H4 (cell line): ENCODE measurements around the gene MCTP1. TPM values are rescaled to one million over a fixed set of nuclear protein-coding genes. Genes with fewer than 3 reads are reported as not detected.

Experiments used
- DNase-seq: peaks from one replicate; pipeline ENCODE4 v3.0.0-alpha.2; 2015; ENCODE audit warnings: low spot score
- total RNA-seq: library from RNA; depleted of rRNA; stranded (reverse); fragments of >200 nt; shearing (Covaris generic); gene quantifications from 2 replicates; pipeline ENCODE4 v1.2.3, GENCODE V29; 2014

The MCTP1 gene
- total RNA-seq, 1 experiment from 2014 or later: 6.5 TPM

- DNase-seq: no peak
These were observed 170.0 kb downstream of the MCTP1 start for GRCh38 chr5:95114902-95115301.

- peak; percentile 7 for DNase-seq
These were observed 170.6 kb downstream of the MCTP1 start for GRCh38 chr5:95114305-95114704.

GRCh38 chr5:95113489-95113888 lies 171.4 kb downstream of the MCTP1 start:
- DNase-seq: peak; percentile 63

DNA sequence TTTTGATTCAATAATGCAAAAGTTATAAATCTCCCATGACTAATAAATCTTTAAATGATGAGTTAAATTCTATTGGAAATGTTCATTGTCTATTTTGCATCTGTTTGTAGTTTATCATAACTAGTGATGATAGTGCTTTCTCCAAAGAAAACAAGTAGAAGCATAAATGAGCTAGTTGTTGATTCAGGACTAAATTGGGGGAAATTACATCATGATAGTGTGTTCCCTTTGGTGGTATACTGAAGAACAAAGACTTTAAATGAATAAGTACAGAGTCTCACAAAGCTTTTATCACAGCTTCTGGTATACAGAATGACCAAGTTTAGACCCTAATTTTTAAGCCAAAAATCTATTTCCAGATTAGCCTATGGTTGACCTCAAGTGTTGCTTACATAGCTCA lies 173.8 kb downstream of the MCTP1 start:
- DNase-seq: no peak

- no peak for DNase-seq
These were observed 174.8 kb downstream of the MCTP1 start for GRCh38 chr5:95110118-95110517.

DNA sequence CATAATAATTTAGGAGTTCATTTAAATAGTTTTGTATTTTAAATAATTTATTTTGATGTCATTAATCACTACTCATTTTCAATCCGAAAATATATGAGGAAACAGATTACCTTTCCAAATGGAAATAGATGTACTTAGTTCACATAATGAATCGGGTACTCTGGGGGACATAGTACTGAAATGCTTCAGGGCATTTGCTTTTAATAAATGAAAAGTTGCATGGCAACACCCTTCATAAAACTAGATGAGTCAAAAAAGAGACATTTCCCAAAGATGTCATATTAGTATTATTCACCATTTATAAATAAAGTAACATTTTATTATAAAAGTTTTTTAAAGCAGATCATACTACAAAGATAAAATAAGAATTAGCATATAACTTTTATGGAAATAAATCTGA lies 177.8 kb downstream of the MCTP1 start:
- no peak for DNase-seq

DNA sequence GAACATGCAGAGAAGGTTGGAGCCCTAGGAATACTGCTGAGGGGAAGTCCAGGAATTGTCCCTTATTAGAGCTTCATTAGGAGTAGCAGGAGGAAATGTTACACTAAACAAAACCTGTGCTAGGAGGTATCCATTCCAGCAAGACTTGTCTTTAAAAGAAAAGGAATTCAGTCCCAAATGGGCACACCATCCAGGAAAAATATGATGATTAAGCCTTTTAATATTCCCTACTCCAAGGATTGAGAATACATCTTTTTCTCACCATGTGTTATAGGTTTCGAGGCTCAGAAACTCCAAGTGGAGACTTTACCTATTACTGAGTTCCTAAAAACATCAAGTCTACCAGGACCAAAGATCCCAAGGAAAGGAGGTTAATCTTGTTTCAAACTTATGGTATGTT lies 179.3 kb downstream of the MCTP1 start:
- DNase-seq: no peak

DNA sequence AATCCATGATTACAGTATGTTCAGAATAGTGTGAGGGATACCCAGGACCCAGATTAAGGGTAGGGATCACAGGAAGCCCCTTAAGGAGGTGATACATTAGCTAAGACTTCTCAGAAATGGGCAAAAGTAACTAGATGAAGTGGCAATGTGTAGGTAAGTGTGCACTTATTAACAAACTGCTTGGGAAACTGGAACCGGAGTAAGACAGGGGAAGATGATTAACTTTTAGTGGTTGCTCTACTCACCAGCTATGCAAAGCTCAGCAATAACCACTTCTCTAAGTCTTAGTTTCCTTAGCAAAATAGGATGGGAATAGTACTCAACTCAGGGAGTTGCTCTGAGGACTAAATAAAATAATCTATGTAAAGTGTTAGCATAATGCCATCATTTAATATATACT lies 182.2 kb downstream of the MCTP1 start:
- no peak for DNase-seq

DNA sequence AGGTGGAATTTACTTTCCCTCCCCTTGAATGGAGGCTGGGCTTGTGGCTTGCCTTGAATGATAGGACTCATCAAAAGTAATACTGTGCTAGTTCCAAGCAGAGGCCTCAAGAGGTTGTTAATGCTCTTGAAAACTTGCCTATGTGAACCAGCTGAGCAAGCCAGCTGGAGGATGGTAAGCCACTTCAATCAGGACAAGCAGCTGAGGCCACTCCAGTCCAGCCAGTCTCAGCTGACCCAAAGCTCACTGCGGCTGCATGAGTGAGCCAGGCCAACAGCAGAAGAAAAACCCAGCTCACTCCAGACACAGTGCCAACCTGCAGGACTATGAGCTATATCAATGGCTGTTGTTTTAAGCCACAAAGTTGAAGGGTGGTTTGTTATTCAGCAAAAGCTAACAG lies 182.8 kb downstream of the MCTP1 start:
- no peak for DNase-seq

GRCh38 chr5:95100551-95100950 lies 184.3 kb downstream of the MCTP1 start:
- no peak for DNase-seq

- no peak for DNase-seq
These were observed 186.9 kb downstream of the MCTP1 start for GRCh38 chr5:95098012-95098411.

DNA sequence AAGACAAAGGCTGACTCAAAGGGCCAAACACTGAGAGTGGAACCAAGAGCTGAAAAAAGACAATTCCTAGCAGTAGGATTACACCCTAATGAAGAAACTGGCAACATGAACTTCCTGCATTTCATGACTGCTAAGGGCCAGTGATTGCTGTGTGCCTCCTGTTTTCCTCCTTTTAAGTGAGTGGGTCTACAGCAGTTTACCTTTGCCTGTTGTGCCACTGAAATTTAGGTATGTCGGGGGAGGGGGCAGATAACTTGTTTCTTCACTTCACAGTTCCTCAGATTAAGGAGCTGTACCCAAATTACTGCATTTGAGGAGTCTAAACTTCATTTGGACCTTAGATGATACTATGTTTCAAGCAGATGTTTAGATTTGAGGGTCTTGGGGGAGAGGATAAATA lies 191.7 kb downstream of the MCTP1 start:
- no peak for DNase-seq

DNA sequence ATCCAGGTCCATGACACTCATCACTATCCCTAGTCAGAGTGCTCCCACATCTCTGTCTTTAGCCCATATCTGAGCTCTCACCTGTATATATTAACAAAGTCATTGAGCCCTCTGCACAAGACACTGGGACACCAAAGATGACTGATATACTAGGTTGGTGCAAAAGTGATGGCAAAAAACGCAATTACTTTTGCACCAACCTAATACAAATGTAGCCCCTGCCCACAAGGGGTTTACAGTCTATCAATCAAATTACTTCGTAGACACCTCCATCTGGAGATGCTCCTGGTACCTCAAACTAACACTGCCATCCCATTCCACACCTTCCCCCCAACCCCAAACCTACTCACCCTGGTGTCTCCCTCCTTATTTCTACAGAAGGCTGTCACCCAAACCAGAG lies 194.1 kb downstream of the MCTP1 start:
- no peak for DNase-seq

- no peak for DNase-seq
These were observed 197.0 kb downstream of the MCTP1 start for GRCh38 chr5:95087816-95088317.

DNA sequence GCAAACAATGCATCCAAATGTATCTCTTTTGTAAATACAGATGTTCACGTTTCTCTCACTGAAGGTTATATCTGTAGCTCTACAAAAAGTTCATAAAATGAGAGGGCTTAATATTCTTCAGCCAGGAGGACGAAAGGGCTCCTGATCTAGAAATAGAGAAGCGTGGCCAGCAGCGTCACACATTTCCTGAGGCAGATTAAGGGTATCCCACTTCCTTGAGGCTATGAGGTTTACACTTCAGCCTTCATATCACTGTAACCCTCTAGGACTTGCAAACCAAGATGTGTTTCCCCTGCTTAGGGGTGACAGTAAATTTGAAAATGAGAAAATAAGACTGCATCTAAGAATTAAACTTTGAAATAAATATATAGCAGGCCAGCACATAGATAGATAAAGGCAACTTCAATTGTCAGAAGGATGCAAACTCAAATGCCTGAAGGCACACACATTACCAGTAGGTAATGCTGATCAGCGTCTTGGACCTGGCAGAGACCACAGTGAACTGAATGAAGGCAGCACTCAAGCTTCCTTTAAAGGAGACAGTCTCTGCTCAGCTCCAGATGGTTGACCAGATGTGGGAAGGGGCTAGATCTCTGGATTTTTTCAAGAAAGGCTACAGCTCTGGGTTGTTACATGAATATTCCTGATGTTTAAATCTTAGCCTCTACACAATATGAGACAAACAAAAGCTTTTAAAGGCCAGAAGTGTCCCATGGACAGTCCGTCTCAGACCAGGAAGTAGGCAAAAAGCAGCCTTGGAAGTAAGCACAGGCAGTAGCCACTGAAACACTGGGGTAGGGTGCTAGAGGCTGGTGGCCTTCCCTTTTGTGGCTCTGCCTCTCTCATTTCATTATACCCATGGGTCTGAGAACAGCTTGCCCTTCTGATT lies 197.7 kb downstream of the MCTP1 start:
- no peak for DNase-seq

DNA sequence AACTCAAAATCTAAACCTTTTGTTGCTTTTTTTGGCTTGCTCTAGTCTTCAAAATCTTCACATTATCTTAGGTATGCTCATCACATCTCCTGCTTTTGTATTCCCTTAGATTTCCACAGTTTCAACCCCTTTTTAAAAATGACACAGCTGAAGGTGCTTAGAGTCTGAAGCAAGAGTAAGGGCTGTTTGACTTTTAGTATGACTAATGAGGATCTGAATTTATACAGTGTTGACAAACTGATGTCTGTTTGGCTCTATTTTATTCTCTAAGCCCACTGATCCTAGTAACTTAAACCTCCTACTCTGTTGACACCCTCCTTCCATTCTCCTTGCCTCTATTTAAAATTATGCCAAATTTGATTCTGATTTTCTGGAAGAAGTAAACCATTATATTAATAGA lies 200.1 kb downstream of the MCTP1 start:
- DNase-seq: no peak

DNA sequence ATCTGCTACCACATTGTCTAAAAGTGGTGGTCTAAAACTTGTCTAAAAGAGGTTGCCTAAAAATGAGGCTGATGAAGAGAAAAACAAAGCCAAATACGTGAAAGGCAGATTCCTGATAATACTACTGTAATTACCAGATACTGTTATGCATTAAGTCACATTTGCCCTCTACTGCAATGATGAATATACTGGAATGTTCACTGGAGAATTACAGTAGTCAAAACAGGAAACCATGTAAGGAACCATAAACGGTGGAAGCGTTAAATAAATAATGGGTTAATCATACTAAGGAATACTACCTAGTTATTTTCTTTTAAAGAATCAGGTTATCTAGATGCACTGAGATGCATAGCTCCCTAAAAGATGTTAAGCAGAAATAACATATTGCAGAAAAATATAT lies 201.3 kb downstream of the MCTP1 start:
- DNase-seq: no peak

DNA sequence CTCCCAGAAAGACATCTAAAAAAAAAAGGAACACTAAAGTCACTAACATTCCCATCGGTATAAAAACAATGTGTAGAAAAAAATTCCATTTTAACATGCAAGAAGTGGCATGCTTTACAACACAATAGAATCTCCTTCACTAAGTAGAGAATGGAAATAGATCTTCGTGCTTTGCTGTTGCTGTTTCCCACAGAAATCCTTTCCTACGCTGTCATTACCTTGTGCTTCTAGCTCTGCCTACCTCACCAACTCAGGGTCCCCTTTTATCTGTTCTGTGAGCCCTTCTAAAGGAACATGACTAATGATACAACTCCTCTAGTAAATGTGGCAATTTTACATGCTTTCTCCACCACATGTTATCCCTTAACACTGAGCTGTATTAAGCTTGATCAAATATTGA lies 202.9 kb downstream of the MCTP1 start:
- DNase-seq: peak; percentile 26

DNA sequence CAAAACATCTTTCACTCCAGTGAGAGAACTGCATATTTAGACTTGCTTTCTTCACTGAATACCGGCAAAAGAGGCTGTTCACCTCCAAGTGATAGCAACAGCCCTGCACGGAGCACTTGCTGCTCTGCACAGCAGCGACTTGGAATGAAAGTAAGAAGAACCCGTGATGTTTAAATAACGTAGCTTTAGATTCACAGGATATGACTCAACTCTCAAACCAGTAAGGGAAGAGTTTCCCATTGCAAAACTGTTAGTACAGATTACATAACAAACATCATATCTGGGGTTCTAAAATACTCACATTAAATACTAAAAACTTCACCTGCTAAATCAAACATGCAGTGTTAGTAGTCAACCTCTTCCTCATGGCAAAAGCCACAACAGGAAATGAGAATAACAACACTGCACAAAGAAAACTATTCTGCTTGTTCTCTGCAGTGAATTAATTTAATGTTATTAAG lies 203.4 kb downstream of the MCTP1 start:
- peak; percentile 94 for DNase-seq

GRCh38 chr5:95080441-95080840 lies 204.5 kb downstream of the MCTP1 start:
- DNase-seq: no peak

DNA sequence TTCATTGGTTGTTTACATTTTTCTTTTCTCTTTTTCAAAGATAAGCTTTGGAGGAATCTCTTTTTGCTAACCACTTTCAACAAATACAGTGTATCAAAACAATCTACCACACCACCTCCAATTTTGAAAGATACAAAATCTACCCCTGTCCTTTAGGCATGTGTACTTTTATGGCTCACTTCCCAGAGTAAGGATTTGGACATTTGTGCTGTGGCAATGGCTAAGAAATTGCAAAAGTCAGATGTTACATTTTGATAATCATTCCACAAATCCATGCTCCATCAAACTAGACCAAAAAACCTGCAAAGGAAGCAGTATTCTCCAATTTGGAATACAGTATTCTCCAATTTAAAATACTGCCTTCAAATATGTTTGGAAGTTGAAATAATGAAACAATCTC lies 204.9 kb downstream of the MCTP1 start:
- DNase-seq: no peak

DNA sequence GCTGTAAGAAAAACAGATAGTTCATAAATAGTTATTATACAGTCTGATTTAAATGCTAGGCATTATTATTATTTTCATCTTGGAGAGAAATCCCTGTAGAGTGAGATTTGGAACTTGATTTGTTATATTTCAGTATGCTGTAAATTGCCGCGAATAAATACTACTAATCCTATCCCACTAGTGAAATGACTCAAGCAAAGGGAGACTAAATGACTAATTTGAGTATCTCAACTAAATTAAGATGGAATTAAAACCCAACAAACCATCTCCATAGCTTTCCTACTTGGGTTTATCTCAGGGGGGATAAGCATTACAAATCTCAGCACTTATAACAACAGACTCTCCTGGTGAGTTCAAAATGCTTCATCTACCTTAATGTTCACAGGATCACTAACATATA lies 206.0 kb downstream of the MCTP1 start:
- DNase-seq: no peak

GRCh38 chr5:95076395-95077185 lies 208.3 kb downstream of the MCTP1 start:
- no peak for DNase-seq
